Esophagus muscularis mucosa (tissue), 4 donors: ENCODE measurements around the gene KIF26B.

Experiments used
- EP300 ChIP-seq: sonication (generic); formaldehyde crosslinking; IDR thresholded peaks from one replicate; pipeline ENCODE4 v1.6.1; 2017; ENCODE audit warnings: antibody characterized with exemption
- POLR2A ChIP-seq: fragments of 450-650 bp; IDR thresholded peaks from one replicate; pipeline ENCODE4 v1.6.1; 2017; ENCODE audit warnings: antibody characterized with exemption, moderate library complexity, mild to moderate bottlenecking, low read depth
- POLR2AphosphoS5 ChIP-seq, 2 donors: sonication (generic); formaldehyde crosslinking; IDR thresholded peaks; one replicate each; pipeline ENCODE4 v1.6.1; 2017; ENCODE audit warnings: antibody characterized with exemption in 2 of 2
- TF ChIP-seq, protein P1 (sequence below), 3 experiments: fragments of 200-600 bp in 2 of 3; fragments of 450-650 bp in 1 of 3; sonication (generic) in 2 of 3; IDR thresholded peaks; one replicate each; pipeline ENCODE4 v1.5.1; 2017 to 2019; ENCODE audit warnings: antibody characterized with exemption in 3 of 3, mild to moderate bottlenecking in 2 of 3, moderate library complexity in 1 of 3

DNA sequence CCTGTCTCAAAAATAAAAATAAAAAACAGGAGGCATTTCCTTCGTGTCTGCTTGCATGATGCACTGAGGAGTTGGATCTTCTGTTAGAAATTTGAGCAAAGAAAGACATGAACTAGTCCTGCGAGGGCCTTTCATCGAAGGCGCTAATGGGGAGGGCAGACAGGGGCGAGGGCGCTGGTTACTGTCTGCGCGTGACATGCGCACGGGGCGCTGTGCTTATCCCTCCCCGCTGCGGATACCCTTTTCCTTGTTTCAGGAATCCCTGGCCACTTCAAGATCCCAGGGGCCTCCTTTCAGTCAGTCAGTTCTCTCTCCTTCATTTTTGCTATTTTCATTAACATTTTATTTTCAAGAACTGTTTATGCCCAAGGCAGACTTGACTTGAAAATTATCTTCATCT lies 545.8 kb downstream of the KIF26B start:
- TF ChIP-seq, protein P1, sequence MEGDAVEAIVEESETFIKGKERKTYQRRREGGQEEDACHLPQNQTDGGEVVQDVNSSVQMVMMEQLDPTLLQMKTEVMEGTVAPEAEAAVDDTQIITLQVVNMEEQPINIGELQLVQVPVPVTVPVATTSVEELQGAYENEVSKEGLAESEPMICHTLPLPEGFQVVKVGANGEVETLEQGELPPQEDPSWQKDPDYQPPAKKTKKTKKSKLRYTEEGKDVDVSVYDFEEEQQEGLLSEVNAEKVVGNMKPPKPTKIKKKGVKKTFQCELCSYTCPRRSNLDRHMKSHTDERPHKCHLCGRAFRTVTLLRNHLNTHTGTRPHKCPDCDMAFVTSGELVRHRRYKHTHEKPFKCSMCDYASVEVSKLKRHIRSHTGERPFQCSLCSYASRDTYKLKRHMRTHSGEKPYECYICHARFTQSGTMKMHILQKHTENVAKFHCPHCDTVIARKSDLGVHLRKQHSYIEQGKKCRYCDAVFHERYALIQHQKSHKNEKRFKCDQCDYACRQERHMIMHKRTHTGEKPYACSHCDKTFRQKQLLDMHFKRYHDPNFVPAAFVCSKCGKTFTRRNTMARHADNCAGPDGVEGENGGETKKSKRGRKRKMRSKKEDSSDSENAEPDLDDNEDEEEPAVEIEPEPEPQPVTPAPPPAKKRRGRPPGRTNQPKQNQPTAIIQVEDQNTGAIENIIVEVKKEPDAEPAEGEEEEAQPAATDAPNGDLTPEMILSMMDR (IDR thresholded peaks at IDR 0.05): no peak
- TF ChIP-seq POLR2A: no peak
- TF ChIP-seq EP300: no peak
- TF ChIP-seq POLR2AphosphoS5 (IDR thresholded peaks at IDR 0.05): no peak
